Activated naive CD4-positive, alpha-beta T cell treated with anti-CD3 and anti-CD28 coated beads for 36 hours (primary cell): Measurements from ENCODE around the gene NID1. TPM values are rescaled to one million over a fixed set of nuclear protein-coding genes. Genes with fewer than 3 reads are reported as not detected.
"Not testable (repeated sequence)": the region's sequence is repeated elsewhere in the genome, so short reads cannot be mapped to it uniquely, and the experiment has no call there.

Experiments used
- CTCF ChIA-PET: fragments of 350-600 bp; sonication (Branson Sonifier 250); formaldehyde crosslinking; loops from one replicate; lab custom pipeline; 2021; ENCODE audit warnings: antibody characterized with exemption; lab: Charles Lee
- DNase-seq: peaks from one replicate; pipeline ENCODE4 v3.0.0-alpha.2; 2020
- H3K27ac Mint-ChIP-seq: one replicate; pipeline ENCODE4 v1.8.0; 2021; ENCODE audit warnings: mild to moderate bottlenecking, mixed read lengths
- H3K27me3 Mint-ChIP-seq: one replicate; pipeline ENCODE4 v1.8.0; 2021; ENCODE audit warnings: low read depth, mixed read lengths
- H3K36me3 Mint-ChIP-seq: one replicate; pipeline ENCODE4 v1.8.0; 2021; ENCODE audit warnings: low read depth, mixed read lengths
- H3K4me1 Mint-ChIP-seq: one replicate; pipeline ENCODE4 v1.8.0; 2021; ENCODE audit warnings: low read depth, mixed read lengths
- H3K4me3 Mint-ChIP-seq: one replicate; pipeline ENCODE4 v1.8.0; 2021; ENCODE audit warnings: mild to moderate bottlenecking, moderate library complexity, mixed read lengths
- H3K9me3 Mint-ChIP-seq: one replicate; pipeline ENCODE4 v1.8.0; 2021; ENCODE audit warnings: mixed read lengths
- intact Hi-C: fragments of 100-400 bp; cut with micrococcal nuclease; formaldehyde crosslinking; loops from one replicate; pipeline ENCODE4 v1.15.1; 2023
- total RNA-seq, 2 experiments: library from RNA; stranded (reverse); gene quantifications; one replicate each; pipeline ENCODE4 v1.2.3, GENCODE V29; 2021

The NID1 gene
- total RNA-seq, 2 experiments from 2014 or later = 0.10 TPM; not detected in 1

- Mint-ChIP-seq H3K4me3 (no peak overlapping the region), H3K9me3 (no peaks in the 10 kb centered on the region), H3K4me1 (peaks cover 29% of the 10 kb centered on the region), H3K36me3 (no peaks in the 10 kb centered on the region), H3K27me3 (peaks cover 3% of the 10 kb centered on the region), H3K27ac (no peak overlapping the region)
- CTCF ChIA-PET = interaction anchor here (0.5 kb wide), 1 partner anchor 71 kb away, joined by 3 read pairs; no protein-coding TSS in a partner anchor
- intact Hi-C loops = no loop called here
- DNase-seq = no peak
Measured at GRCh38 chr1:235933766-235934116, 131.1 kb downstream of the NID1 start.

- Mint-ChIP-seq H3K27me3 (peaks cover 3% of the 10 kb centered on the region), H3K4me3 (no peak overlapping the region), H3K36me3 (no peaks in the 10 kb centered on the region), H3K27ac (no peak overlapping the region), H3K9me3 (no peaks in the 10 kb centered on the region), H3K4me1 (peaks cover 24% of the 10 kb centered on the region)
- DNase-seq = no peak
- CTCF ChIA-PET = interaction anchor here (0.8 to 1.0 kb wide), 2 partner anchors 16 to 420 kb away, joined by 3 read pairs; no protein-coding TSS in a partner anchor
- intact Hi-C loops = no loop called here
Measured at GRCh38 chr1:235933017-235933765, 131.7 kb downstream of the NID1 start.

DNA sequence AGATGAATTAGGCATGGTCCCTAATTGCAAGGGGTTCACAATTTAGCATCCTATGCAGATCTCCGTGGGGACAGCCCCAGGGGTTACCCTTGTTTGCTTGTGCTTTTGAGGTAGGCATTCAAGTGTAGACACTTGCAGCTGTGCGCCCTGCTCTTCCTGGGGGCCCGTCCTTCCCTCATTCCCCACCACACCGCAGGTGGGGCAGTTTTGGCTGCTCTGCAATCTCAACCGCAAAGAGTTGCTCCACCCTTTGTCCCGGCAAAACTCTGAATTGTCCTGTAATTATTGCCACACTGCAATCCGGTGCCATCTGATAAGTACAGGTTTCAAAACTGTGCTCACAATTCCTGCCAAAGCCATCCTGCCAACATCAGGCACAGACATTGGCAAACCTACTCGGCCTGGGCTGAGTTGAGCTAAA is 132.8 kb downstream of the NID1 start:
- Mint-ChIP-seq H3K27me3 (peaks cover 3% of the 10 kb centered on the region), H3K4me1 (peaks cover 21% of the 10 kb centered on the region), H3K36me3 (no peaks in the 10 kb centered on the region), H3K9me3 (no peaks in the 10 kb centered on the region), H3K27ac (no peak overlapping the region), H3K4me3 (no peak overlapping the region)
- CTCF ChIA-PET = interaction anchor here (0.8 to 1.0 kb wide), 3 partner anchors 9 to 418 kb away, joined by 3 to 4 read pairs (median 3); no protein-coding TSS in a partner anchor
- intact Hi-C loops = no loop called here
- peak; percentile 26 for DNase-seq

- CTCF ChIA-PET = interaction anchor here (1.0 to 1.4 kb wide), 2 partner anchors 8 to 40 kb away, joined by 3 to 4 read pairs; no protein-coding TSS in a partner anchor
- Mint-ChIP-seq H3K27me3 (peaks cover 3% of the 10 kb centered on the region), H3K4me1 (peaks cover 19% of the 10 kb centered on the region), H3K27ac (no peak overlapping the region), H3K9me3 (no peaks in the 10 kb centered on the region), H3K4me3 (no peak overlapping the region), H3K36me3 (no peaks in the 10 kb centered on the region)
- no peak for DNase-seq
- intact Hi-C loops = no loop called here
Measured at GRCh38 chr1:235931171-235931738, 133.6 kb downstream of the NID1 start.

GRCh38 chr1:235930543-235930942 is 134.3 kb downstream of the NID1 start:
- Mint-ChIP-seq H3K36me3 (no peaks in the 10 kb centered on the region), H3K27me3 (peaks cover 3% of the 10 kb centered on the region), H3K4me1 (peaks cover 14% of the 10 kb centered on the region), H3K4me3 (no peak overlapping the region), H3K27ac (no peak overlapping the region), H3K9me3 (no peaks in the 10 kb centered on the region)
- DNase-seq = no peak
- intact Hi-C loops = no loop called here
- CTCF ChIA-PET = interaction anchor here (0.6 to 1.4 kb wide), 3 partner anchors 41 to 655 kb away, joined by 3 to 4 read pairs (median 3); no protein-coding TSS in a partner anchor

DNA sequence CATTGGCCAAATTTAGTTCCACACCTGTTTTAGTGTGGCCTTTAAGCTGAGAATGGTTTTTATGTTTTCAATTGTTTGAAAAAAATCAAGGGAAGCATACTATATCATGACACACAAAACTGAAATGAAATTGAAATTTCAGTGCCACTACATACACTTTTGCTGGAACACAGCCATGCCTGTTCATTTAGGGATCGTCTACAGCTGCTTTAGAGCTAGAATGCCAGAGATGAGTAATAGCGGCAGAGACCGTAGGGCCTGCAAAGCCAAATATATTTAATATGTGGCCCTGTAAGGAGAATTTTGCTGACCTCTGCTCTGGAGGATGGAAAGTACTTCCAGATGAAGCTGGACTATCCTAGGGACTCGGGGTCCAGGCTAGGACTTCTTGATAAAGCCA is 135.7 kb downstream of the NID1 start:
- intact Hi-C loops = no loop called here
- H3K27ac Mint-ChIP-seq = no peak overlapping the region
- CTCF ChIA-PET = interaction anchor here (1.0 kb wide), 2 partner anchors 11 to 25 kb away, joined by 3 to 5 read pairs; no protein-coding TSS in a partner anchor
- DNase-seq = no peak
- no peak overlapping the region for H3K4me3 Mint-ChIP-seq
- H3K4me1 Mint-ChIP-seq = peaks cover 14% of the 10 kb centered on the region
- peaks cover 3% of the 10 kb centered on the region for H3K27me3 Mint-ChIP-seq
- H3K9me3 Mint-ChIP-seq = no peaks in the 10 kb centered on the region
- no peaks in the 10 kb centered on the region for H3K36me3 Mint-ChIP-seq

DNA sequence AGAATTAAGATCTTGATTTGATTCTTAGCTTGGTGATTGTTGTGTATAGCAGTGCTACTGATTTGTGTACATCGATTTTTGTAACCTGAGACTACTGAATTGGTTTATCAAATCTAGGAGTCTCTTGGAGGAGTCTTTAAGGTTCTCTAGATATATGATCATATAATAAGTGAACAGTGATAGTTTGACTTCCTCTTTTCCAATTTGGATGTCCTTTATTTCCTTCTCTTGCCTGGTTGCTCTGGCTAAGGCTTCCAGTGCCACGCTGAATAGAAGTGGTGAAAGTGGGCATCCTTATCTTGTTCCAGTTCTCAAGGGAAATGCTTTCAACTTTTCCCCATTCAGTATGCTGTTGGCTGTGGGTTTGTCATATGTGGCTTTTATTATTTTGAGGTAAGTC is 136.7 kb downstream of the NID1 start:
- DNase-seq = no peak
- Mint-ChIP-seq H3K9me3 (no peaks in the 10 kb centered on the region), H3K4me1 (peaks cover 22% of the 10 kb centered on the region), H3K4me3 (no peak overlapping the region), H3K27me3 (peaks cover 3% of the 10 kb centered on the region), H3K36me3 (no peaks in the 10 kb centered on the region), H3K27ac (no peak overlapping the region)
- CTCF ChIA-PET = no interaction called here
- intact Hi-C loops = no loop called here

DNA sequence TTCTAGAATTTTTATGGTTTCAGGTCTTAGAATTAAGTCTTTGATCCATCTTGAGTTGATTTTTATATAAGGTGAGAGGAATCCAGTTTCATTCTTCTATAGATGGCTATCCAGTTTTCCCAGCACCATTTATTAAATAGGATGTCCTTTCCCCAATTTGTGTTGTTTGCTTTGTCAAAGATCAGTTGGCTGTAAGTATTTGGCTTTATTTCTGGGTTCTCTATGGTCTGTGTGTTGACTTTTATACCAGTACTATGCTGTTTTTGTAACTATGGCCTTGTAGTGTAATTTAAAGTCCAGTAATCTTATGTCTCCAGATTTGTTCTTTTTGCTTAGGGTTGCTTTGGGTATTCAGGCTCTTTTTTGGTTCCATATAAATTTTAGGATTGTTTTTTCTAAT is 137.3 kb downstream of the NID1 start:
- DNase-seq, H3K27ac Mint-ChIP-seq, intact Hi-C loops, CTCF ChIA-PET, H3K27me3 Mint-ChIP-seq, H3K36me3 Mint-ChIP-seq, H3K9me3 Mint-ChIP-seq, H3K4me3 Mint-ChIP-seq: not testable (repeated sequence)
- peaks cover 24% of the 10 kb centered on the region for H3K4me1 Mint-ChIP-seq

Other genes with a start within 250 kb of the NID1 start
- gene LYST, start 198.2 kb downstream of the NID1 start, total RNA-seq = 10 to 100 TPM; 19.0 to 21.1 TPM
- gene GPR137B, start 77.4 kb upstream of the NID1 start, total RNA-seq = 1 to 10 TPM; 1.6 to 2.4 TPM
- 1 to 10 TPM; 1.6 to 2.5 TPM for gene ERO1B, start 216.9 kb upstream of the NID1 start, total RNA-seq